ENCODE results near the gene MAN1A1.

The MAN1A1 gene

GRCh38 chr6:119195848-119196247 lies 153.7 kb downstream of the MAN1A1 start:
- no peak for DNase-seq (ENCODE audit: low spot score)
- TF ChIP-seq, protein P1, sequence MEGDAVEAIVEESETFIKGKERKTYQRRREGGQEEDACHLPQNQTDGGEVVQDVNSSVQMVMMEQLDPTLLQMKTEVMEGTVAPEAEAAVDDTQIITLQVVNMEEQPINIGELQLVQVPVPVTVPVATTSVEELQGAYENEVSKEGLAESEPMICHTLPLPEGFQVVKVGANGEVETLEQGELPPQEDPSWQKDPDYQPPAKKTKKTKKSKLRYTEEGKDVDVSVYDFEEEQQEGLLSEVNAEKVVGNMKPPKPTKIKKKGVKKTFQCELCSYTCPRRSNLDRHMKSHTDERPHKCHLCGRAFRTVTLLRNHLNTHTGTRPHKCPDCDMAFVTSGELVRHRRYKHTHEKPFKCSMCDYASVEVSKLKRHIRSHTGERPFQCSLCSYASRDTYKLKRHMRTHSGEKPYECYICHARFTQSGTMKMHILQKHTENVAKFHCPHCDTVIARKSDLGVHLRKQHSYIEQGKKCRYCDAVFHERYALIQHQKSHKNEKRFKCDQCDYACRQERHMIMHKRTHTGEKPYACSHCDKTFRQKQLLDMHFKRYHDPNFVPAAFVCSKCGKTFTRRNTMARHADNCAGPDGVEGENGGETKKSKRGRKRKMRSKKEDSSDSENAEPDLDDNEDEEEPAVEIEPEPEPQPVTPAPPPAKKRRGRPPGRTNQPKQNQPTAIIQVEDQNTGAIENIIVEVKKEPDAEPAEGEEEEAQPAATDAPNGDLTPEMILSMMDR (IDR thresholded peaks at IDR 0.05; ENCODE audit: extremely low read depth, insufficient read depth, missing control alignments), result no peak
- in situ Hi-C loops (cut with MboI; ENCODE audit: low pct_unique_long_range_greater_than_20kb, low sequenced_read_pairs, unreplicated experiment), result no loop called here

DNA sequence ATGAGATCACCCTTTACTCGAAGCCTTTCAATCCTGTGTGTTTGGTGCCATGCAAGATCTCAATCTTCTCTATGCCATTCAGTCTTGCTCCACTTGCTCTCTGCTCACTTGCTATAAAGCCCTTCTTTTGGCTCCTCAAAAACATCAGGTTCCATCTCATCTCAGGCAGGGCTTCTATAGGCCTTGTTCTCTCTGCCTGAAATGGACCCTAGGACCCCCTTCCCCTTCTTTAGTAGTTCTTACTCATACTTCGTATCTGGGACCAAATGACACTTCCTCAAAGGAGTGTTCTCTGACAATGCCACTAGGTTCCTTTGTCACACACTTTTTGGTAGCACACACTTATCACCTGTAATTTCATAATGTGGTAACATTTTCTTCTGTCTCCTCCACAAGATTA lies 154.4 kb downstream of the MAN1A1 start:
- in situ Hi-C loops (cut with MboI; ENCODE audit: low pct_unique_long_range_greater_than_20kb, low sequenced_read_pairs, unreplicated experiment), result no loop called here
- TF ChIP-seq, protein P1 (IDR thresholded peaks at IDR 0.05; ENCODE audit: extremely low read depth, insufficient read depth, missing control alignments), result no peak

GRCh38 chr6:119193707-119194106 lies 155.9 kb downstream of the MAN1A1 start:
- in situ Hi-C loops (cut with MboI; ENCODE audit: low pct_unique_long_range_greater_than_20kb, low sequenced_read_pairs, unreplicated experiment), result no loop called here
- DNase-seq (ENCODE audit: low spot score), result no peak
- TF ChIP-seq, protein P1 (IDR thresholded peaks at IDR 0.05; ENCODE audit: extremely low read depth, insufficient read depth, missing control alignments), result no peak

More for the DNA sequence above, 154.4 kb downstream of the MAN1A1 start:
- no peak for DNase-seq (ENCODE audit: low spot score)

- DNase-seq (ENCODE audit: low spot score), result no peak
- TF ChIP-seq, protein P1 (IDR thresholded peaks at IDR 0.05; ENCODE audit: extremely low read depth, insufficient read depth, missing control alignments), result no peak
- in situ Hi-C loops (cut with MboI; ENCODE audit: low pct_unique_long_range_greater_than_20kb, low sequenced_read_pairs, unreplicated experiment), result no loop called here
Measured at GRCh38 chr6:119192200-119192599, 157.4 kb downstream of the MAN1A1 start.

DNA sequence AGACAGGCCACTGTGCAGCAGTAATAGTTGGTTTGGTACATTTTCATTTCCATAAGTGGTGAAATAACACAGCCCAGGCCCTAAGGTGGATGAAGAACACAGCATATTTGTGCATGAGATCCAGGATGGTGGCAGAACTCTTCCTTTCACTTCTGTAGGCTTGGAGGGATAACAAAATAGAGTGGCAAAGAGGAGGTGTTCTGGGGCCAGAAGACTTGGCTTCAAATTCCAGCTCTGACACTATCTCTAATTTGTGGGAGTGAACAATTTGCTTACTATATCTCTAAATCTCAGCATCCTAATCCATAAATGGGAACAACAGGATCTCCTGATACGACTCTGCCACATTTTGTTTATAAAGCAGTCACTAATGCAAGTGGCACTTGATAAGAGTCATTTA lies 159.4 kb downstream of the MAN1A1 start:
- TF ChIP-seq, protein P1 (IDR thresholded peaks at IDR 0.05; ENCODE audit: extremely low read depth, insufficient read depth, missing control alignments), result no peak
- DNase-seq (ENCODE audit: low spot score), result no peak
- in situ Hi-C loops (cut with MboI; ENCODE audit: low pct_unique_long_range_greater_than_20kb, low sequenced_read_pairs, unreplicated experiment), result no loop called here

DNA sequence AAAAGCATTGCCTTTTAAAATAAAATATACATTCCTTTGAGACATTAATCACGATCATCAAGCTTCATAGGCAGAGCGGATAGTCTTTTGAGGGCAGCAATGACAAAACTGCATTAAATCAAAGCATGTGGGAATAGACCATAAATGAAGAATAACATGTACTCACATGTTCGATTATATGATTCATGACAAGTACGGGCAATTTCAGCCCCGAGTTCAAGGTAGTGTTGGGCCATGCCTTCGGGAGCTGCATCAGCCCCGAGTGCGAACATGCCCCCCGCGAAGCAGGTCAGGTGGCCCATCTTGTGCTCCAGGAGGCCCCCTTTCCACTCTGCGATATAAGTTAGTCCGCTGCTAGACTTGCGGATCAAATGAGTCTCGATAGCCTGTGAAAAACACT lies 160.1 kb downstream of the MAN1A1 start:
- DNase-seq (ENCODE audit: low spot score), result no peak
- TF ChIP-seq, protein P1 (IDR thresholded peaks at IDR 0.05; ENCODE audit: extremely low read depth, insufficient read depth, missing control alignments), result no peak
- in situ Hi-C loops (cut with MboI; ENCODE audit: low pct_unique_long_range_greater_than_20kb, low sequenced_read_pairs, unreplicated experiment), result no loop called here

GRCh38 chr6:119187596-119187995 lies 162.0 kb downstream of the MAN1A1 start:
- TF ChIP-seq, protein P1 (IDR thresholded peaks at IDR 0.05; ENCODE audit: extremely low read depth, insufficient read depth, missing control alignments), result no peak
- no peak for DNase-seq (ENCODE audit: low spot score)
- in situ Hi-C loops (cut with MboI; ENCODE audit: low pct_unique_long_range_greater_than_20kb, low sequenced_read_pairs, unreplicated experiment), result no loop called here
